ENCODE measurements around the gene SPEF1.

Gene SPEF1

GRCh38 chr20:3729811-3730540, 51.3 kb downstream of the SPEF1 start:
- DNase-seq (no peak), ATAC-seq (no peak)

GRCh38 chr20:3729378-3729777, 51.9 kb downstream of the SPEF1 start:
- DNase-seq (no peak), ATAC-seq (no peak)

GRCh38 chr20:3728876-3729275, 52.4 kb downstream of the SPEF1 start:
- ATAC-seq (no peak), DNase-seq (no peak)

DNA sequence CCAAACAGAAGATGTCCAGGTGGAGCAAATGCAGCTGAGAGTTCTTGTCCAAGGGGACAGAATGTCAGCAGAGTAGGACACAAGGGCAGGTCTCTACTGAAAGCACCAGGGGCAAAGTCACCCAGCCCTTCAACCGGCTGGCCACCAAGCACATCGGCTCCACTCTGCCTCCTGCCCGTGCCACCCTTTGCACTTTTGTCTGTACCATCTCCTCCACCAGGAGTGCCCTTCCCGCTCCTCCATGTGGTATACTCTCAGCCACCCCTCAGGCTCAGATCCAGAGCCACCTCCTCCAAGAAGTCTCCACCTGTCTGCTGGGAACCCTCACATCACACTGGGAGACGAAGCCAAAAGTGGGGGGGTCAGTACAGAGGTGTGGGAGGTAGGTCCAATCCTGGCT, 52.9 kb downstream of the SPEF1 start:
- DNase-seq (no peak), ATAC-seq (no peak)
